Activated CD8-positive, alpha-beta T cell treated with anti-CD3 and anti-CD28 coated beads, Interleukin-2, amount 10 ng/mL, durations not matched to agents 7 days and 5 days (primary cell): ENCODE data around the gene MSMO1. TPM values are rescaled to one million over a fixed set of nuclear protein-coding genes. Genes with fewer than 3 reads are reported as not detected.
"Not testable (repeated sequence)": the region's sequence is repeated elsewhere in the genome, so short reads cannot be mapped to it uniquely, and the experiment has no call there.

ENCODE experiments used
- ATAC-seq: fragments of 150-1000 bp; cut with Tn5 transposase; one replicate; pipeline ENCODE4 v1.10.0; 2021; ENCODE audit warnings: moderate library complexity
- CTCF ChIA-PET: fragments of 350-600 bp; sonication (Branson Sonifier 250); formaldehyde crosslinking; loops from one replicate; lab custom pipeline; 2021; ENCODE audit warnings: antibody characterized with exemption; lab: Charles Lee
- POLR2A ChIA-PET: fragments of 350-600 bp; sonication (Branson Sonifier 250); formaldehyde crosslinking; loops from one replicate; lab custom pipeline; 2021; ENCODE audit warnings: antibody characterized with exemption; lab: Charles Lee
- DNase-seq: peaks from one replicate; pipeline ENCODE4 v3.0.0-alpha.2; 2020
- H3K27ac Mint-ChIP-seq: one replicate; pipeline ENCODE4 v1.8.0; 2021; ENCODE audit warnings: mild to moderate bottlenecking, mixed read lengths
- H3K27me3 Mint-ChIP-seq: one replicate; pipeline ENCODE4 v1.8.0; 2021; ENCODE audit warnings: low read depth, mixed read lengths
- H3K36me3 Mint-ChIP-seq: one replicate; pipeline ENCODE4 v1.8.0; 2021; ENCODE audit warnings: low read depth, mixed read lengths
- H3K4me1 Mint-ChIP-seq: one replicate; pipeline ENCODE4 v1.8.0; 2021; ENCODE audit warnings: low read depth, mixed read lengths
- H3K4me3 Mint-ChIP-seq: one replicate; pipeline ENCODE4 v1.8.0; 2021; ENCODE audit warnings: mild to moderate bottlenecking, mixed read lengths
- H3K9me3 Mint-ChIP-seq: one replicate; pipeline ENCODE4 v1.8.0; 2022; ENCODE audit warnings: mixed read lengths; ENCODE audit not compliant: insufficient read depth
- total RNA-seq, 2 experiments: library from RNA; stranded (reverse); gene quantifications; one replicate each; pipeline ENCODE4 v1.2.3, GENCODE V29; 2021

The MSMO1 gene
- total RNA-seq, 2 experiments from 2014 or later, result 47.4 to 51.6 TPM

DNA sequence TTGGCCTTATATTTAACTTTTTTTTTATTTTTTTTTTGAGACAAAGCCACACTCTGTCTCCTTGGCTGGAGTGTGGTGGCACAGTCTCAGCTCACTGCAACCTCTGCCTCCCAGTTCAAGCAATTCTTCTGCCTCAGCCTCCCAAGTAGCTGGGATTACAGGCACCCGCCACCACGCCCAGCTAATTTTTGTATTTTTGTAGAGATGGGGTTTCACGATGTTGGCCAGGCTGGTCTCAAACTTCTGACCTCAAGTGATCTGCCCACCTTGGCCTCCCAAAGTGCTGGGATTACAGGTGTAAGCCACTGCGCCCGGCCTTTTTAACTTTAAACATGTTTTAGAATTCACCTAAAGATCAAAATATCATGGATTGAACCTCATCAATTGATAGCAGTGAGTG is 14.9 kb downstream of the MSMO1 start:
- ATAC-seq, DNase-seq, H3K27ac Mint-ChIP-seq, H3K4me3 Mint-ChIP-seq, H3K4me1 Mint-ChIP-seq, H3K27me3 Mint-ChIP-seq, H3K9me3 Mint-ChIP-seq: not testable (repeated sequence)
- POLR2A ChIA-PET, result interaction anchor here (0.6 kb wide), 1 partner anchor 532 kb away, joined by 4 read pairs; no protein-coding TSS in a partner anchor
- CTCF ChIA-PET, result interaction anchor here (0.9 to 7.7 kb wide), 6 partner anchors 8 to 230 kb away, joined by 3 to 75 read pairs (median 15); partner anchors contain the start of gene TMEM192
- peaks cover 39% of the 10 kb centered on the region for H3K36me3 Mint-ChIP-seq

DNA sequence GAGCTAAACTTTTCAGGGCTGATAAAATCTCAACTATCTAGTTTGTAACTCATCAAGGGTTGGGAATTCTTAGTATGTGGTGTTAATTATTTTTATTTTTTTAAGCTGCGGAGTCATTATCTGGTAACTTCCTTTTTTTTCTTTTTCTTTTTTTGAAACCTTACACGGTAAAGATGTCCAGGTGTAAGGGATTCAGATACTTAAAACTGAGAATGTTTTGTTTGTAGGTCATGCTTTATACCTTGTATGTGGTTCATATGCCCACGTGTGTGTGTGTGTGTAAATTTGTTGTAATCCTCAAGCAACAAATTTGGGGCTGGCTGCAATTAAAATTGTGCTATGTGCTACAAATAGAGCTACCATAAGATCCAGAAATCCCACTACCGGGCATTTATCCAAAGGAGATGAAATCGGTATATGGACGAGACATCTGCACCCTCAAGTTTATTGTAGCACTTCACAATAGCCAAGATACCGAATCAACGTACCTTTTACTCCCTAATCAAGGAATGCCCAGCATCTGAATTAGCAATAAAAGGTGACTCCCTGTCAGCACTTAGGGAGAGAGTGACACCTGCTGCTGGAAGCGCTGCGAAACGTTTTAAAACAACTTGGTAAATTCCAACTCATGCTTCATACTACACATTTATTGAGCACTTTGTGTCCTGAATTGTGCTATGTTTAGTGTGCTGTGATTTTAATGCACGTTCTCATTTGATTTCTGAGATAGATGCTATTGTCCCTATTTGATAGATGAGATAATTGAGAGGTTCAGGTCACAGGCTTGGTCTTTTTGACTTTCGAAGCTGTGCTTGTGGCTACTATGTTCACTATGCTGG is 16.1 kb downstream of the MSMO1 start:
- no peaks in the 10 kb centered on the region for H3K9me3 Mint-ChIP-seq
- H3K27me3 Mint-ChIP-seq, result no peaks in the 10 kb centered on the region
- peaks cover 31% of the 10 kb centered on the region for H3K36me3 Mint-ChIP-seq
- POLR2A ChIA-PET, result interaction anchor here (0.9 to 1.3 kb wide), 2 partner anchors 32 to 237 kb away, joined by 3 read pairs; no protein-coding TSS in a partner anchor
- DNase-seq, result no peak
- no peak overlapping the region for H3K4me3 Mint-ChIP-seq
- H3K4me1 Mint-ChIP-seq, result peaks cover 7% of the 10 kb centered on the region
- ATAC-seq, result no peak
- CTCF ChIA-PET, result interaction anchor here (0.9 to 7.7 kb wide), 10 partner anchors 8 to 231 kb away, joined by 3 to 75 read pairs (median 6); partner anchors contain the start of gene TMEM192
- no peak overlapping the region for H3K27ac Mint-ChIP-seq

DNA sequence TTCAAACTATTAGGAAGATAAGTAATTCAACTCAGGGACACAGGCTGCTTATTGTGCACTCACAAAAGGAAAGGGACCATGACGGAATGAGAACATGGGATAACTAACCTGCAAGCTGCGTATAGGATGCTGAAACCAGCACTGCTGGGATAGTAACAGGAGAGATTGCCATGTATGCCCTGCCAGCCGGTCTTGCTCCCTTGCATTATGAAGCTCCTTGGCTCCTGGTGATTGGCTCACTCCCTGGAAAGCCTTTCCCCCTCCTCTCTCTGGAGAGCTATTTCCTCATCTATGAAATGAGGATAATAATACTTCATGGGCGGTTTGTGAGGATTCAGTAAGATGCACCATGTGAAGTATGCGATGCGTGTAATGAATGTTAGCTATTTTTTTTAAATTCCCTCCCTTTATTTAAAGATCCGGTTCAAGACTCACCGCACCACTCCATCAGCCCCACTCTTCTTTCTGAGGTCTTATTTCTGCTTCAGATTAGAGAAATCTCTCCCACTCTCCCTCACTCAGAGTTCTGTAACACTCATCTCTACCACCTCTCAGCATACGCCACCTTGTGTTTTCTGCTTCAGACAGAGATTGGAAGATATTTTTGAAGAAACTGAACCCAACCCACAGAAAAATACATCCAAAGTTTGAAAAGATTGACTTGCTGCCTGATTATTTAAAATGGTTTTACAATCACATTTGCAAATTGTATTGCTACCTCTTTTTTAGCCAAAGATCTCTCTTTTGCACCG is 18.4 kb downstream of the MSMO1 start:
- POLR2A ChIA-PET, result no interaction called here
- H3K27me3 Mint-ChIP-seq, result no peaks in the 10 kb centered on the region
- CTCF ChIA-PET, result interaction anchor here (0.9 to 7.7 kb wide), 4 partner anchors 10 to 233 kb away, joined by 3 to 75 read pairs (median 6); partner anchors contain the start of genes CPE and TMEM192
- ATAC-seq, result no peak
- no peaks in the 10 kb centered on the region for H3K9me3 Mint-ChIP-seq
- H3K36me3 Mint-ChIP-seq, result peaks cover 17% of the 10 kb centered on the region
- no peak overlapping the region for H3K27ac Mint-ChIP-seq
- H3K4me1 Mint-ChIP-seq, result peaks cover 7% of the 10 kb centered on the region
- no peak for DNase-seq
- no peak overlapping the region for H3K4me3 Mint-ChIP-seq

DNA sequence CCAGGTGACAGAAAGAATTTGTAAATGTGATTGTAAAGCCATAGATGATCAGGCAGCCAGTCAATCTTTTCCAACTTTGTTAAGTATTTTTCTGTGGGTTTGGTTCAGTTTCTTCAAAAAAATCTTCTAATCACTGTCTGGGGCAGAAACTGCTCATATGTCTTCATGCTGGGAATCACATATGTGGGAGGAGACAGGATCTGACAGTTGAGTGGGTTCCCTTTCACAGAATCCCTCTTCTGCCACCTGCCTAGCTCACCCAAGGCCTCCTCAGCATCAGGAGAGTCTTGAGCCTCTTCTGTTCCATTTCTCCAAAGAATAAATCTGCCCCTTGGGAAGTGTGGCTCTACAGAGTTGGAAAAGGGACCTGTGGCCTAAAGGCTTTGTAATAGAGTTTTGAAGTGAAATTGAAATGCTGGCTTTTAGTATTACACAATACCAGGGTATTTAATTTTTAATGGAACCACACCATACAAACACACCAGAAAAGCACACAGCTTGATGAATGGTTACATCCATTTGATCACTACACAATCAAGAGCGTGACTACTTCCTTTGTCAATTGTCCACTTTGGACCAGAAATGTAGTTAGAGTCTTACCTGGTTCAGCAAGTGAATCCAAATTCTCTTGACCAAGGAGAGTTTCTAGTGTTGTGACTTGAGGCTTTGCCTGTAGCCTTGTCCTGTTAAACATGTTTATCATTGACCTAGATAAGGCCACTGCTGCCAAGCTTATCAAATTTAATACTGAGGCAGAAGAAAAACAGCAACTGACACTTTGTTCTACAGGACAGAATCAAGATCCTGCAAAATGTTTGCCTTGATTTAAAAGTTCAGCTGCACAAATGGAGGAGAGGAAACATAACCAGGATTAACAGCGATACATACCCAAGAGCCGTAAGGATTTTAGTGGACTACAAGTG is 20.4 kb downstream of the MSMO1 start:
- no peak for ATAC-seq
- no peak for DNase-seq
- ChIA-PET POLR2A (interaction anchor here (0.7 kb wide), 1 partner anchor 235 kb away, joined by 3 read pairs; the partner anchor contains the start of gene TMEM192), CTCF (interaction anchor here (3.8 to 7.7 kb wide), 2 partner anchors 217 to 235 kb away, joined by 10 to 75 read pairs; partner anchors contain the start of gene TMEM192)
- Mint-ChIP-seq H3K4me1 (peaks cover 7% of the 10 kb centered on the region), H3K27me3 (peaks cover under 1% of the 10 kb centered on the region), H3K27ac (no peak overlapping the region), H3K4me3 (no peak overlapping the region), H3K36me3 (peaks cover 8% of the 10 kb centered on the region), H3K9me3 (no peaks in the 10 kb centered on the region)

DNA sequence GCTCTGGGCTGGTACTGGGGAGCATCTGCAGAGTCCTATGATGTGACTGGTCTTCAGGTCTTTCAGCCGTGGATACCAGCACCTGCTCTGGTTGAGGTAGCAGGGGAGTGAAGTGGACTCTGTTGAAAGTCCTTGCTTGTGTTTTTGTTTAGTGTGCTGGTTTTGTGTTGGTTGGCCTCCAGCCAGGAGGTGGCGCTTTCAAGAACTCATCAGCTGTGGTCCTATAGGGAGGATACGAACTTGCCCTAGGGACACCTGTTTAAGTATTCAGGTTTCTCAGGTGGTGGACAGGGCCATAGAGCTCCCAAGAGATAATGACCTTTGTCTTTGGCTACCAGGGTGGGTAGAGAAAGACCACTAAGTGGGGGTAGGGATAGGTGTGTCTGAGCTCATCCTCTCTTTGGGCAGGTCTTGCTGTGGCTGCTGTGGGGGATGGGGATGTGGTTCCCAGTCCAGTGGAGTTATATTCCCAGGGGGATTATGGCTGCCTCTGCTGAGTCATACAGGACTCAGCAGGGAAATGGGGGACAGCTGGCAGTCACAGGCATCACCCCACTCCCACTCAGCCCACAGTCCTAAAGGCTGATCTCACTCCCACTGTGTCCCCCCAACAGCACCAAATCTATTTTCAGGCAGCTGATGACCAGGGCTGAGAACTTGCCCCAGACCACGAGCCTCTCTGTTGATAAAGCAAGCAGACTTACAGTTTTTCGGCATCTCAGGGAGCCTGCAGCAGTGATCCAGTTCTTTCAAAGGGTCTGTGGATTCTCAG is 24.1 kb downstream of the MSMO1 start:
- H3K36me3 Mint-ChIP-seq, result no peaks in the 10 kb centered on the region
- ATAC-seq (no peak), DNase-seq (no peak)
- H3K27ac Mint-ChIP-seq, result no peak overlapping the region
- peaks cover 11% of the 10 kb centered on the region for H3K27me3 Mint-ChIP-seq
- H3K9me3 Mint-ChIP-seq, result no peaks in the 10 kb centered on the region
- CTCF ChIA-PET, result interaction anchor here (1.0 to 2.3 kb wide), 6 partner anchors 9 to 220 kb away, joined by 3 to 8 read pairs (median 3); partner anchors contain the start of gene MSMO1
- no peak overlapping the region for H3K4me3 Mint-ChIP-seq
- peaks cover 2% of the 10 kb centered on the region for H3K4me1 Mint-ChIP-seq
- POLR2A ChIA-PET, result no interaction called here

DNA sequence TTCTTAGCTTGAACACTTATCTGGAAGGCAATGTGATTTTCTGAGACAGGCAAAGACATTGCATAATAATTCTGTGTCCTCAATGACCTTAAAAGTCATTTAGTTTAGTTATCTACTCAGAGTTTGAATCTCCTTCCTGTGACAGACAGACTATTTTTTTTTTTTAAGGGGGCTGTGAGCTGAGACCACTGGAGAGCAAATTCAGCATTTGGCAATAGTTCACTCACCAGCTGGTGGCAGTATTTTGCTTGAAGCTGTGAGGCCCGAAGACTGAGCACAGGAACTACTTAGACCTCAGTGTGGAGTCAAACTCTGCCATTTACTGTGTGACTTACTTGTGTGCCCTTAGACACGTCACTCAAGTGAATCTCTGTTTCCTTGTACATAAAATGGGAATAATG is 28.4 kb downstream of the MSMO1 start:
- no peaks in the 10 kb centered on the region for H3K9me3 Mint-ChIP-seq
- no peaks in the 10 kb centered on the region for H3K36me3 Mint-ChIP-seq
- H3K27me3 Mint-ChIP-seq, result peaks cover 32% of the 10 kb centered on the region
- H3K27ac Mint-ChIP-seq, result no peak overlapping the region
- peak; percentile 37 for DNase-seq
- ATAC-seq, result no peak
- H3K4me1 Mint-ChIP-seq, result peaks cover 2% of the 10 kb centered on the region
- ChIA-PET CTCF (interaction anchor here (0.6 to 3.1 kb wide), 8 partner anchors 9 to 225 kb away, joined by 3 to 17 read pairs (median 4); no protein-coding TSS in a partner anchor), POLR2A (no interaction called here)
- H3K4me3 Mint-ChIP-seq, result no peak overlapping the region

DNA sequence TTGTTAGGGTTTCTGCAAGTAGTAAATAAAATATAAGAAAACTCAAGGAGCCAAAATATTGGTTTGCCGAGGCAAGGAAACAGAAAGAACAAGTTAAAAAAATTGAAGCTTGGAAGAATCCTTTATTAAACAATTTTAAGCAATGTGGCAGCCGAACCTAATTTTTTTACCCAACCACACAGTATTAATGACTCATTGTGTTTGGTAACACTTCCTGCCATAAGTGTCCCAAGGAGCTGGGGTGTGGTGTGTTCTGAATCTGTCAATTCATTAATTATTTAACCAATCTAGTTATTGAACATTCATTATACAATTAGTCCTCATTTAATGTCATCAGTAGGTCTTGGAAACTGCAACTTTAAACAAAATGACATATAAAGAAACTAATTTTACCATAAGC is 32.0 kb downstream of the MSMO1 start:
- Mint-ChIP-seq H3K4me1 (peaks cover 2% of the 10 kb centered on the region), H3K9me3 (no peaks in the 10 kb centered on the region), H3K36me3 (no peaks in the 10 kb centered on the region), H3K27me3 (peaks cover 39% of the 10 kb centered on the region), H3K27ac (no peak overlapping the region), H3K4me3 (no peak overlapping the region)
- ATAC-seq (no peak), DNase-seq (no peak)
- POLR2A ChIA-PET, result no interaction called here
- CTCF ChIA-PET, result interaction anchor here (1.0 to 1.1 kb wide), 2 partner anchors 227 to 229 kb away, joined by 3 to 5 read pairs; no protein-coding TSS in a partner anchor

DNA sequence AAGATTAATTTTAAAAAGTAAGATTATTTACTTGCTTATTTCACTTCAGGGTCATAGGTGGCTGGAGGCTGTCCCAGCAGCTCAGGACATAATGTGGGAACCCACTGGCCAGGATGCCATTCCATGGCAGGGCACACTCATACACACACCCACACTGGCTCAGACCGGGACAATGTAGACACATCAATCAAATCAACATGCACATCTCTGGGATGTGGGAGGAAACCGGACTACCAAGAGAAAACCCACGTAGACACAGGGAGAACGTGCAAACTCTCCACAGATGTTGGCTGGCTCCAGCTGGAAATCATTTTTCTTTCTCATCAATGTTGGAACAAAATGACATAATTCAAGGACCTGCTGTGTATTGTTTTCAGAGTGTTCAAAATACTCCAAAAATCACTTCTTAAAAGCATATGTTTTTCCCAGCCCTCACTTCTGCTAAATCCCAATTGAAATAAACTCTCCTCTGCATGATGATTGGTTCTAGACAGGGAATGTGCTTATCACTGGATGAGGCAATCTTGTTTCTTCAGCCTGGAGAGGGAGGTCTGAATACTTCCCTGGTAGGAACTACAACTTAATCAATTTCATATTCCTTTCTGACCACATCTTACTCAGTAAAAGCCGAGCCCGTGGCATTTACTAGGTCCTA is 32.7 kb downstream of the MSMO1 start:
- peaks cover 2% of the 10 kb centered on the region for H3K4me1 Mint-ChIP-seq
- no peaks in the 10 kb centered on the region for H3K9me3 Mint-ChIP-seq
- no peak for ATAC-seq
- H3K4me3 Mint-ChIP-seq, result no peak overlapping the region
- H3K27me3 Mint-ChIP-seq, result peaks cover 39% of the 10 kb centered on the region
- no peak for DNase-seq
- POLR2A ChIA-PET, result no interaction called here
- H3K27ac Mint-ChIP-seq, result no peak overlapping the region
- no peaks in the 10 kb centered on the region for H3K36me3 Mint-ChIP-seq
- CTCF ChIA-PET, result interaction anchor here (1.0 to 1.1 kb wide), 2 partner anchors 227 to 229 kb away, joined by 3 to 5 read pairs; no protein-coding TSS in a partner anchor

DNA sequence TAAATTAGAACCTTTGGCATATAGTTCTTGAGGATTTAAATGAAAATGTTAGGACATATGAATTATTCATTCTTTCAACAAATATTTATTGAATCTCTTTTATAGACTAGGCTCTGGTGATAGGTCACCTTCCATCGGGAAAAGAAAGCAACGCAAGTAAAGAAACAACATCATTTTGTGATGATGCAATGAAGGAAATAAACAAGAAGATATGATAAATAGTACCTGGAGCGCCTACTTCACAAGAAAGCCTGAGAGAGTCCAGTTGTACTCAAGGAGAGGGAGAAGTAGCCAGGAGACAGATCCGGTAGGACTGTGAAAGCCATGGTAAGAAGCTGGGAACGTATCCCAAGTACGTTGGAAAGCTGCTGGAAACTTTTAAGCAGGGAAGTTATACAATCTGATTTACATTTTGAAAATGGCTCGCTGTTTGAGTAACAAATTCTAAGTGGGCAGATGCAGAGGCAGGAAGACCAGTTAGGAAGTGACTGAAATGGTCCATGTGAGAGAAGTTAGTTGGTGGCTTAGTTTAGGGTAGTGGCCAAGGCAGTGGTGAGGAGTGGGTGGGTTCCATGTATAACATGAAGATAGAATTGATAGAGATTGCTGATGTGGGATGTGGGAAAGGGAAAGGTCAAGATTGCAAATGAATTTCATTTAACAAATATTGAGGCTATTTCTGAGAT is 33.7 kb downstream of the MSMO1 start:
- Mint-ChIP-seq H3K9me3 (no peaks in the 10 kb centered on the region), H3K4me3 (no peak overlapping the region), H3K4me1 (peaks cover under 1% of the 10 kb centered on the region), H3K27me3 (peaks cover 35% of the 10 kb centered on the region), H3K36me3 (no peaks in the 10 kb centered on the region), H3K27ac (no peak overlapping the region)
- DNase-seq, result no peak
- ATAC-seq, result no peak
- POLR2A ChIA-PET, result no interaction called here
- CTCF ChIA-PET, result no interaction called here
